DND-41 (cell line): Measurements from ENCODE around the gene GOLGA8H.
"Not testable (repeated sequence)": the region's sequence is repeated elsewhere in the genome, so short reads cannot be mapped to it uniquely, and the experiment has no call there.

Experiments used
- ATAC-seq: fragments of 200-7000 bp; cut with Tn5 transposase; 3 replicates; pipeline ENCODE4 v1.9.1; 2021; ENCODE audit warnings: low read depth; ENCODE audit not compliant: insufficient read depth
- DNase-seq: peaks from one replicate; pipeline ENCODE4 v3.0.0-alpha.2; 2020
- H2AFZ ChIP-seq: 2 replicates; pipeline ENCODE4 v1.6.0; 2012; ENCODE audit warnings: low read depth, low read length
- H3K27ac ChIP-seq: 2 replicates; pipeline ENCODE4 v1.5.1; 2012; ENCODE audit warnings: low read length, inconsistent platforms
- H3K27me3 ChIP-seq: fragments of 200-600 bp; sonication (generic); 2 replicates; pipeline ENCODE4 v1.6.0; 2012; ENCODE audit warnings: low read length, mild to moderate bottlenecking, inconsistent platforms; ENCODE audit not compliant: insufficient read depth, poor library complexity
- H3K36me3 ChIP-seq: 2 replicates; pipeline ENCODE4 v1.5.1; 2012; ENCODE audit warnings: low read length, inconsistent platforms; ENCODE audit not compliant: insufficient read depth
- H3K4me1 ChIP-seq: 2 replicates; pipeline ENCODE4 v1.5.1; 2012; ENCODE audit warnings: mild to moderate bottlenecking, low read length; ENCODE audit not compliant: insufficient read depth
- H3K4me2 ChIP-seq: 2 replicates; pipeline ENCODE4 v1.6.0; 2012; ENCODE audit warnings: mild to moderate bottlenecking, moderate library complexity, low read length, inconsistent platforms; ENCODE audit not compliant: insufficient read depth
- H3K4me3 ChIP-seq, 2 experiments: fragments of 200-600 bp in 1 of 2; shearing (Covaris generic) in 1 of 2; 2 replicates each; pipeline ENCODE4 v1.5.1; 2012 to 2016; ENCODE audit warnings: inconsistent platforms in 2 of 2, low read length in 2 of 2, mild to moderate bottlenecking in 2 of 2, low read depth in 1 of 2, moderate library complexity in 1 of 2
- H3K79me2 ChIP-seq: 2 replicates; pipeline ENCODE4 v1.6.0; 2012; ENCODE audit warnings: low read length, inconsistent platforms; ENCODE audit not compliant: insufficient read depth
- H3K9ac ChIP-seq: 2 replicates; pipeline ENCODE4 v1.6.0; 2012; ENCODE audit warnings: low read depth, mild to moderate bottlenecking, inconsistent platforms, low read length, moderate library complexity
- H3K9me3 ChIP-seq: 2 replicates; pipeline ENCODE4 v1.5.1; 2012; ENCODE audit warnings: low read length, moderate library complexity, mild to moderate bottlenecking, inconsistent platforms; ENCODE audit not compliant: insufficient read depth, severe bottlenecking
- H4K20me1 ChIP-seq: 2 replicates; pipeline ENCODE4 v1.6.0; 2012; ENCODE audit warnings: low read length; ENCODE audit not compliant: insufficient read depth

The GOLGA8H gene, protein sequence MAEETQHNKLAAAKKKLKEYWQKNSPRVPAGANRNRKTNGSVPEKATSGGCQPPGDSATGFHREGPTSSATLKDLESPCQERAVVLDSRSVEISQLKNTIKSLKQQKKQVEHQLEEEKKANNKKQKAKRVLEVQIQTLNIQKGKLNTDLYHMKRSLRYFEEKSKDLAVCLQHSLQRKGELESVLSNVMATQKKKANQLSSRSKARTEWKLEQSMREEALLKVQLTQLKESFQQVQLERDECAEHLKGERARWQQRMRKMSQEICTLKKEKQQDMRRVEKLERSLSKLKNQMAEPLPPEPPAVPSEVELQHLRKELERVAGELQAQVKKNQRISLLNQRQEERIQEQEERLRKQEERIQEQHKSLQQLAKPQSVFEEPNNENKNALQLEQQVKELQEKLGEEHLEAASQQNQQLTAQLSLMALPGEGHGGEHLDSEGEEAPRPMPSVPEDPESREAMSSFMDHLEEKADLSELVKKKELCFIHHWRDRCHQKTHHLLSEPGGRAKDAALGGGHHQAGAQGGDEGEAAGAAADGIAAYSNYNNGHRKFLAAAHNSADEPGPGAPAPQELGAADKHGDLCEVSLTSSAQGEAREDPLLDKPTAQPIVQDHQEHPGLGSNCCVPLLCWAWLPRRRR

DNA sequence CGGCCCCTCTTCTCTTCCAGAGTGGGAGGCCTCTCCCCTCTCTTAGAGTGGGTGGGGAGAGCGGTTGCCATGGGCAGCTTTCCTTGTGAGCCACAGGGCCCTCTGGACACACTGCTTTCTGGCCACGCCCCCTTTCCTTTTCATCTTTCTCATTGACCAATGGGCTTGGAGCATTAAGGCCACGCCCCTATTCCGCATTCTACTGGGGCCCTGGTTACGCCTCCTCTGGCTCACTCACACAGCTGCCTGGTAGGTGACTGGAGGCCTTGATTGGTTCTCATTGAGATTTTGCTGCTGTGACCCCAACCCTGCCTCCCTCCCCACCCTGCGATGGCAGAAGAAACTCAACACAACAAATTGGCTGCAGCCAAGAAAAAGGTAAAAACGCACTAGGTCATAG lies at the start of gene GOLGA8H:
Gene GOLGA8H (plus strand): TSS at position 233 of the 400 bp plus-strand sequence. CDS start 98 bp downstream, at position 331.
- DNase-seq, H4K20me1 ChIP-seq, H3K79me2 ChIP-seq, H3K4me3 ChIP-seq, H3K4me2 ChIP-seq, ATAC-seq, H3K36me3 ChIP-seq, H2AFZ ChIP-seq, H3K27me3 ChIP-seq, H3K4me1 ChIP-seq, H3K9ac ChIP-seq, H3K27ac ChIP-seq, H3K9me3 ChIP-seq: not testable (repeated sequence)

DNA sequence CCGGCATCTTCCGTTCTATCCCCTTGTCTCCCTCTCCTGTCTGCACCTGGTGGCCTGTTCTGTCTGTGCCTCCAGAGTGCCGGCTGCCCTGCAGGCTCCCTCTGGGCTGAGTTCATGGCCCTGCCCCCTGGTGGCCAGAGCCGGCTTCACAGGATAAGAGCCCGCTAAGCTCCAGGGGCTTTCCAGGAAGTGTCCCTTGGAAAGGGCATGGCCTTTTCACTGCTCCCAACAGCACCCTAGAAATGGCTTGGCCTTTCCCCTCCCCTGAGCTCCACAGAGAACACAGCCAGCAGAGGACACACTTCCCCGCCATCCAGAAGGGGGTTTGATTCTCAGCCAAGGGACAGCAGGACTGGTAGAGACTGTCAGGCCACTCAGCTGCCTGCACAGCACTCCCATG lies 36.9 kb upstream of the GOLGA8H start:
- H3K4me1 ChIP-seq, DNase-seq, H3K36me3 ChIP-seq, H3K9me3 ChIP-seq, H4K20me1 ChIP-seq, H3K4me2 ChIP-seq, H3K9ac ChIP-seq, H3K4me3 ChIP-seq, H3K79me2 ChIP-seq, H3K27me3 ChIP-seq, H3K27ac ChIP-seq, H2AFZ ChIP-seq: not testable (repeated sequence)
- peak; percentile 80 for ATAC-seq

DNA sequence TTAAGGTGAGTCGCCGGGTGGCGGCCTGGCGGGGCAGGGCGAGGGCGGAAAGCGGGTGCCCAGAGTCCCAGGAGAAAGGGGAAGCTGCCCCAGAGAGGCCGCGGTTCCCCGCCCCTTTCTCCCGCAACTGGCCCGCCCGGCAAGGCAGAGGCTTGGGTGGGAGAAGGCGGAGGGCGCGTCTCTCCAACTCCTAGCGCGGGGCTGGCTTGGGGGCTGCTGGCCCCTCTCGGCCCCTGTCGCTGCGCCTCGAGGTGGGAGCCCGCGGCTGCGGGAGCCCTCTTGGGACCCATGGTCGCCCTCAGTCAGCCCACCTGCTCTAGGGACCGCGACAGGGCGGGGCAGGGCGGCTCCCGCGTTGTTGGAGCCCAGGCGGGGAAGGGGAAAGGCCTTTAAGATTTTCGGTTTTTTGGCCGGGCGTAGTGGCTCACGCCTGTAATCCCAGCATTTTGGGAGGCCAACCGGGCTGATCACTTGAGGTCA lies 30.8 kb upstream of the GOLGA8H start:
- not testable (repeated sequence) for H3K4me2 ChIP-seq, H3K27me3 ChIP-seq, H4K20me1 ChIP-seq, H3K27ac ChIP-seq, H3K36me3 ChIP-seq, H3K9me3 ChIP-seq, H3K4me3 ChIP-seq, H3K9ac ChIP-seq, H3K79me2 ChIP-seq, DNase-seq, H2AFZ ChIP-seq, H3K4me1 ChIP-seq
- peak; percentile 78 for ATAC-seq

DNA sequence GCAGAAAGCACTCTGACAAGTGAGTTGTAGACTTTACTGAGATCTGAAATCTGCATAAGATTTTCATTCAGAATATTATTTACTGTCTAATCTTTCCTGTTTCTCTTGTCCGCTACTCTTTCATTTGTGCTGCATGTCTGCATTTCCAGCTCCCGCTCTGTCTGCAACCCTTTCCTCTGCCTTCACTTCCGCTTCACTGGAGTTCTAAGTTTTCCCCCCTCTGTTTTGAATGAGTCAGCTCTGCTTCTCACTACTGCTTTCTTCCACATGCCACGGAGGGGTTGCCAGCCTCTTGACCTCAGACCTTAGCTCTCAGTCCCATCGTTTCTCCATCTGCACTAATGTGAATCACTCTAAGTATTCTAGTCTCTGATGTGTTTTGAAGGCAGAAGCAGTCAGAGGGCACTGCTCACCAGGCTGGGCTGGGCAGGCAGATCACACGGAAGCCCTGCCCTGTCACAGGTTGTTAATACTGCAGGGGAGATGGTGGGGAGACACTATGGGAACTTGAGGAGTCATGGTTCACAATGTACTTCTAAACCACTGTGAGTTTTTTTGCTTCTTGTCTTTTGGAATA lies 24.3 kb upstream of the GOLGA8H start:
- not testable (repeated sequence) for H2AFZ ChIP-seq, DNase-seq, H3K79me2 ChIP-seq, H3K9ac ChIP-seq, H3K36me3 ChIP-seq, H4K20me1 ChIP-seq, H3K4me2 ChIP-seq, H3K4me3 ChIP-seq, ATAC-seq, H3K4me1 ChIP-seq, H3K27ac ChIP-seq, H3K9me3 ChIP-seq, H3K27me3 ChIP-seq

DNA sequence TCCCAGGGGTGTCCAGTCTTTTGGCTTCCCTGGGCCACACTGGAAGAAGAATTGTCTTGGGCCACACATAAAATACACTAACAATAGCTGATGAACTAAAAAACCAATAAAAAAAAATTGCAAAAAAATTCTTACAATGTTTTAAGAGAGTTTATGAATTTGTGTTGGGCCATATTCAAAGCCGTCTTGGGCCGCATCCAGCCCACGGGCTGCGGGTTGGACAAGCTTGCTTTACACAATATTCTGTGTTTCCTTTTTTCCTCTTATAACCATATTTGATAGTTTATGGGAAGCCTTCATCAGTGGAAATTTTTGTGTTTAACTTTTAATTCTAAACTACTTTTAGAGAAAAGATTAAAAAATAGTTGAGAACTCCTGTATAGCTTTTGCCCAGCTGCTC lies 23.1 kb upstream of the GOLGA8H start:
- not testable (repeated sequence) for H3K27me3 ChIP-seq, H3K9me3 ChIP-seq, DNase-seq, H3K9ac ChIP-seq, H3K79me2 ChIP-seq, H3K4me2 ChIP-seq, H3K4me3 ChIP-seq, H3K4me1 ChIP-seq, H3K36me3 ChIP-seq, H2AFZ ChIP-seq, ATAC-seq, H4K20me1 ChIP-seq, H3K27ac ChIP-seq

DNA sequence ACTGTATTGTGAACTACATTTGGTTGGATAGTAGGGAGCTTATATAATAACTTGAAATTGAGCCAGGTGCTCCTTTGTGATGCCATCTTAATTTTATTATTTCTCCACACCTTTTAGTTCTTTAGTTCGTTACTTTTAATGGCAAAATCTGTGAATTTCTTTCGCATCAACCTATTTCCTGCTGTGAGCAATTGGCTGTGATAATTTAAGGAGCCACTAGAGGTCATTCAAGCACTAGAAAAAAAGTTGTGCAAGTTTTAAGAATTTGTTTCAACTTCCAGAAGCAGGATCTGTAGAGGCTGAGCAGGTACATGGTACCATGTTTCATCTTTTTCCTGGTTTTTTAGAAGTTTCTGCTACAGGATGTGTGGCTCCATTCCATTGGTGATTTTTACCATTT lies 4.9 kb upstream of the GOLGA8H start:
- H3K27ac ChIP-seq, H3K4me3 ChIP-seq, DNase-seq, H3K9ac ChIP-seq, H3K4me2 ChIP-seq, H3K4me1 ChIP-seq, H2AFZ ChIP-seq, H3K9me3 ChIP-seq, H3K27me3 ChIP-seq, H3K79me2 ChIP-seq, H3K36me3 ChIP-seq, H4K20me1 ChIP-seq, ATAC-seq: not testable (repeated sequence)

DNA sequence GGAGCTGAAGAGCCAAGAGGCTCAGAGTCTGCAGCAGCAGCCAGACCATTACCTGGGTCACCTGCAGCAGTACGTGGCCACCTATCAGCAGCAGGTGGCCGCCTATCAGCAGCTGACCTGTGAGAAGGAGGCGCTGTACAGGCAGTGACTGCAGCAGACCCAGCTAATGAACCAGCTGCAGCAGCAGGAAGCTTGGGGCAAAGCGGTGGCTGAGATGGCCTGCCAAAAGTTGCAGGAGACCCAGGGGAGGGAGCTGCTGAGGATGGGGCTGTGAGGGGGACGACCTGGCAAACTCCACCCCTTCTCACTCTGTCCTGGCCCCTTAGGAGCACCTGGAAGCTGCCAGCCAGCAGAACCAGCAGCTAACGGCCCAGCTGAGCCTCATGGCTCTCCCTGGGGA lies 8.4 kb downstream of the GOLGA8H start:
- not testable (repeated sequence) for H3K4me1 ChIP-seq, ATAC-seq, H3K9me3 ChIP-seq, DNase-seq, H3K4me2 ChIP-seq, H3K9ac ChIP-seq, H3K4me3 ChIP-seq, H3K27me3 ChIP-seq, H4K20me1 ChIP-seq, H2AFZ ChIP-seq, H3K79me2 ChIP-seq, H3K36me3 ChIP-seq, H3K27ac ChIP-seq
